Neural progenitor cell (in vitro differentiated cells): ENCODE data around the gene VRK3. TPM values are rescaled to one million over a fixed set of nuclear protein-coding genes. Genes with fewer than 3 reads are reported as not detected.
A peak's percentile ranks its signal among the peaks of the same experiment; 100 is the strongest.

Experiments
- DNase-seq: peaks from one replicate; pipeline ENCODE4 v3.0.0-alpha.2; 2016; ENCODE audit warnings: low spot score
- H2AFZ ChIP-seq: fragments of 200-600 bp; sonication (generic); replicated peaks from 2 replicates; pipeline ENCODE4 v1.6.1; 2016; ENCODE audit warnings: antibody characterized with exemption
- H3F3A ChIP-seq: fragments of 200-600 bp; sonication (generic); 2 replicates; pipeline ENCODE4 v1.6.1; 2016; ENCODE audit warnings: antibody characterized with exemption, low read depth
- H3K27ac ChIP-seq: fragments of 200-600 bp; sonication (generic); 2 replicates; pipeline ENCODE4 v1.5.1; 2016; ENCODE audit warnings: mild to moderate bottlenecking
- H3K27me3 ChIP-seq: fragments of 200-600 bp; sonication (generic); 2 replicates; pipeline ENCODE4 v1.6.1; 2016; ENCODE audit warnings: mild to moderate bottlenecking, moderate library complexity
- H3K36me3 ChIP-seq: fragments of 200-600 bp; sonication (generic); 2 replicates; pipeline ENCODE4 v1.5.1; 2016
- H3K4me1 ChIP-seq: fragments of 200-600 bp; sonication (generic); 2 replicates; pipeline ENCODE4 v1.6.1; 2016; ENCODE audit warnings: mixed run types
- H3K4me2 ChIP-seq: fragments of 200-600 bp; sonication (generic); 2 replicates; pipeline ENCODE4 v1.6.1; 2016
- H3K4me3 ChIP-seq: fragments of 200-600 bp; sonication (generic); 2 replicates; pipeline ENCODE4 v1.5.1; 2016
- H3K79me2 ChIP-seq: fragments of 200-600 bp; sonication (generic); 2 replicates; pipeline ENCODE4 v1.6.1; 2016; ENCODE audit warnings: low read depth
- H3K9ac ChIP-seq: fragments of 200-600 bp; sonication (generic); 2 replicates; pipeline ENCODE4 v1.6.1; 2016
- H3K9me3 ChIP-seq: fragments of 200-600 bp; sonication (generic); 2 replicates; pipeline ENCODE4 v1.5.1; 2016; ENCODE audit warnings: low read depth
- H4K20me1 ChIP-seq: fragments of 200-600 bp; sonication (generic); 2 replicates; pipeline ENCODE4 v1.6.1; 2016; ENCODE audit warnings: low read depth
- H3K27ac Mint-ChIP-seq: 3 replicates; pipeline ENCODE4 v1.8.0; 2021; ENCODE audit warnings: mixed read lengths
- H3K27me3 Mint-ChIP-seq: 2 replicates; pipeline ENCODE4 v1.8.0; 2022; ENCODE audit warnings: low read depth, mild to moderate bottlenecking, inconsistent platforms, moderate library complexity, mixed read lengths; ENCODE audit not compliant: insufficient read depth
- H3K36me3 Mint-ChIP-seq: 3 replicates; pipeline ENCODE4 v1.8.0; 2021; ENCODE audit warnings: mixed read lengths
- H3K4me1 Mint-ChIP-seq: 3 replicates; pipeline ENCODE4 v1.8.0; 2021; ENCODE audit warnings: mixed read lengths
- H3K4me3 Mint-ChIP-seq: 3 replicates; pipeline ENCODE4 v1.8.0; 2021; ENCODE audit warnings: mild to moderate bottlenecking, moderate library complexity, mixed read lengths
- H3K9me3 Mint-ChIP-seq: 3 replicates; pipeline ENCODE4 v1.8.0; 2020; ENCODE audit warnings: mixed read lengths
- CTCF ChIP-seq: fragments of 200-600 bp; sonication (generic); IDR thresholded peaks from 2 replicates; pipeline ENCODE4 v1.5.1; 2017; ENCODE audit warnings: antibody characterized with exemption, mild to moderate bottlenecking
- EZH2 ChIP-seq: fragments of 200-600 bp; sonication (generic); IDR thresholded peaks from 2 replicates; pipeline ENCODE4 v1.6.1; 2017; ENCODE audit warnings: antibody characterized with exemption, mild to moderate bottlenecking, moderate library complexity
- EZH2phosphoT487 ChIP-seq: fragments of 200-600 bp; sonication (generic); IDR thresholded peaks from 2 replicates; pipeline ENCODE4 v1.6.1; 2017; ENCODE audit warnings: antibody characterized with exemption
- total RNA-seq: library from RNA; depleted of rRNA; stranded (reverse); fragments of >200 nt; gene quantifications from 2 replicates; pipeline ENCODE4 v1.2.3, GENCODE V29; 2015; ENCODE audit warnings: low replicate concordance

The VRK3 gene
- total RNA-seq, 1 donor from 2014 or later, result 21.6 TPM

GRCh38 chr19:49929121-49929610 is 96.0 kb downstream of the VRK3 start, which contains the start of the genes ATF5 and NUP62:
ATF5 (plus strand) TSS chr19:49929205; CDS start chr19:49930851, 1,646 bp downstream.
NUP62 (minus strand) TSS chr19:49929504; CDS start chr19:49909807, 19,697 bp downstream.
- Mint-ChIP-seq H3K36me3 (peaks cover 18% of the 10 kb centered on the region), H3K27me3 (peaks cover 15% of the 10 kb centered on the region), H3K4me1 (peaks cover 28% of the 10 kb centered on the region), H3K4me3 (peak within 1 kb of the TSS; percentile 95), H3K9me3 (no peaks in the 10 kb centered on the region), H3K27ac (peak within 1 kb of the TSS; percentile 100)
- peak within 1 kb of the TSS; percentile 76 for H3K4me3 ChIP-seq
- peak within 1 kb of the TSS; percentile 87 for H3K27ac ChIP-seq
- peak within 1 kb of the TSS; percentile 94 for H3K4me2 ChIP-seq
- DNase-seq, result peak; percentile 93
- peaks cover 51% of the 10 kb centered on the region for H3K79me2 ChIP-seq
- peak within 1 kb of the TSS; percentile 79 for H2AFZ ChIP-seq
- H3K4me1 ChIP-seq, result peaks cover 9% of the 10 kb centered on the region
- H3K27me3 ChIP-seq, result no peaks in the 10 kb centered on the region
- H3F3A ChIP-seq, result peaks cover 27% of the 10 kb centered on the region
- no peaks in the 10 kb centered on the region for H3K36me3 ChIP-seq
- H3K9ac ChIP-seq, result peak within 1 kb of the TSS; percentile 75
- H3K9me3 ChIP-seq, result no peaks in the 10 kb centered on the region
- H4K20me1 ChIP-seq, result peaks cover 34% of the 10 kb centered on the region
- TF ChIP-seq CTCF (no peak), EZH2phosphoT487 (no peak), EZH2 (no peak)

DNA sequence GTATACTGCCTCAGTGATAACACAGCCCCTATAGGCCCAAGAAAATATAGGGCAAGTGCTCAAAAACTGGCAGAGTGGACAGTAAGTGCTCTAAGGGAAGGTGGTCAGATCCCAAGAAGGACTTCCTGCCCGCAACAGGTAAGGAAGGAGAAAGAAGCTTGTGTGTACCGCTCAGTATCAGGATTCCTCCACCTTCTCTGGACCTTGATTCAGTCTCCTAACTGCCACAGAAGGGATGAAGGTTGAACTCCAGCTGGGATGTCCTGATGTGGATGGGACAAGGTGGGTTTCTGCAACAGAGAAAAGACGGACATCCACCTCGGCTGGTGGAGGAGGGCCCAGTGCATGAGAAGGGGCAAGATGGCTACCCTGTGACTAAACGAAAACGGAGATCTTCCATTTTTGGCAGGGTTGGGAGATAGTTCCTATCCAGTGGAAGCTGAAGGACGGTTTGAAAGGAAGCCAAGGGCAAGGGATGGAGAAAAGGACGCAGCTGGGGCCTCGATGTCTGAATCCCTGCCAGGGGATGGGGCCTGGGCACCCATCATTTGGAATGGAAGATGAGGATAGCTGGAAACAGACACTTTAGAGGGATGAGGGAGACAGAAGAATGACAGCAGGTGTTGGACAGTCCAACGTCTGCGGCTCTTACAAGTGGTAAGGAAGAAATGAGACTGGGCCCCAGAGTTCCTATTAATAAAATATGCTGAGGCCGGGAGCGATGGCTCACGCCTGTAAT is 97.5 kb downstream of the VRK3 start:
- Histone ChIP-seq H3F3A (peaks cover 27% of the 10 kb centered on the region), H3K4me3 (peak overlapping the region; percentile 76), H3K27ac (no peak overlapping the region), H3K36me3 (no peaks in the 10 kb centered on the region), H3K27me3 (no peaks in the 10 kb centered on the region), H4K20me1 (peaks cover 49% of the 10 kb centered on the region), H3K79me2 (peaks cover 66% of the 10 kb centered on the region), H3K9me3 (no peaks in the 10 kb centered on the region), H2AFZ (no peak overlapping the region), H3K9ac (no peak overlapping the region), H3K4me1 (peaks cover 9% of the 10 kb centered on the region), H3K4me2 (peak overlapping the region; percentile 94)
- Mint-ChIP-seq H3K36me3 (peaks cover 14% of the 10 kb centered on the region), H3K4me1 (peaks cover 33% of the 10 kb centered on the region), H3K4me3 (peak overlapping the region; percentile 95), H3K27ac (peak overlapping the region; percentile 9), H3K27me3 (peaks cover 15% of the 10 kb centered on the region), H3K9me3 (no peaks in the 10 kb centered on the region)
- TF ChIP-seq EZH2 (no peak), CTCF (no peak), EZH2phosphoT487 (no peak)
- DNase-seq, result no peak

DNA sequence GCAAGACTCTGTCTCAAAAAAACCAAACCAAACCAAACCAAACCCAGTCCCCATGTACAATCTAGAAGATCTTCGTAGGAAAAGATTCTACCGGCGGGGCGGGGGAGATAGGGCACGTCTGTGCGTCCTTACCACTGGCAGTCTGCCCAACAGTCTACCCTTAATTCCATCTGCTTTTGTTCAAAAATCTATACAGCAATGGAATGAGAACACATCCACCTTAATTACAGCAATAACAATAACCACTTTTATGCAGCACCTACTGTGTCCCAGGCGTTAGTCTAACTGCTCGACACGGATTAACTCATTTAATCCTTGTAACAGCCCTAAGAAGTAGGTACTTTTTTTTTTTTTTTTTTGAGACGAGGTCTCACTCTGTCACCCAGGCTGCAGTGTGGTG is 98.7 kb downstream of the VRK3 start:
- H2AFZ ChIP-seq, result no peak overlapping the region
- H3K4me1 Mint-ChIP-seq, result peaks cover 41% of the 10 kb centered on the region
- H3K36me3 ChIP-seq, result no peaks in the 10 kb centered on the region
- peaks cover 9% of the 10 kb centered on the region for H3K4me1 ChIP-seq
- no peak overlapping the region for H3K9ac ChIP-seq
- H3K27ac Mint-ChIP-seq, result peak overlapping the region; percentile 37
- peak overlapping the region; percentile 55 for H3K4me3 Mint-ChIP-seq
- TF ChIP-seq CTCF, result no peak
- no peak for TF ChIP-seq EZH2phosphoT487
- no peak for TF ChIP-seq EZH2
- H3K4me3 ChIP-seq, result no peak overlapping the region
- H3K27me3 ChIP-seq, result no peaks in the 10 kb centered on the region
- H3K79me2 ChIP-seq, result peaks cover 78% of the 10 kb centered on the region
- H3F3A ChIP-seq, result peaks cover 27% of the 10 kb centered on the region
- no peaks in the 10 kb centered on the region for H3K9me3 ChIP-seq
- DNase-seq, result no peak
- no peak overlapping the region for H3K4me2 ChIP-seq
- peaks cover 18% of the 10 kb centered on the region for H3K27me3 Mint-ChIP-seq
- peaks cover 17% of the 10 kb centered on the region for H3K36me3 Mint-ChIP-seq
- H3K9me3 Mint-ChIP-seq, result no peaks in the 10 kb centered on the region
- peaks cover 61% of the 10 kb centered on the region for H4K20me1 ChIP-seq
- H3K27ac ChIP-seq, result no peak overlapping the region

Other genes starting within 250 kb of the VRK3 start
- gene FUZ, start 212.1 kb downstream of the VRK3 start, total RNA-seq, result 24.6 and 37.8 TPM in 2 replicates
- 44.9 and 54.1 TPM in 2 replicates for gene MED25, start 207.1 kb downstream of the VRK3 start, total RNA-seq
- gene PTOV1, start 174.2 kb downstream of the VRK3 start, total RNA-seq, result 63.5 and 218 TPM in 2 replicates
- 41.1 and 72.4 TPM in 2 replicates for gene PNKP, start 157.8 kb downstream of the VRK3 start, total RNA-seq
- gene AKT1S1, start 148.0 kb downstream of the VRK3 start, total RNA-seq, result 2.3 and 13.6 TPM in 2 replicates
- 10.4 and 15.9 TPM in 2 replicates for gene TBC1D17, start 147.7 kb downstream of the VRK3 start, total RNA-seq
- 0.56 TPM in 1 of 2 replicates, not detected in the other for gene IL4I1, start 128.5 kb downstream of the VRK3 start, total RNA-seq
- 1.6 and 10.6 TPM in 2 replicates for gene ATF5, start 96.2 kb downstream of the VRK3 start, total RNA-seq
- 48.2 and 83.8 TPM in 2 replicates for gene NUP62, start 95.9 kb downstream of the VRK3 start, total RNA-seq
- not detected in 2 replicates for gene SIGLEC11, start 64.2 kb downstream of the VRK3 start, total RNA-seq
- 9.7 and 14.7 TPM in 2 replicates for gene ZNF473, start 633 bp upstream of the VRK3 start, total RNA-seq
- not detected in 2 replicates for gene IZUMO2, start 137.9 kb upstream of the VRK3 start, total RNA-seq
- 1.6 and 6.7 TPM in 2 replicates for gene MYH14, start 178.2 kb upstream of the VRK3 start, total RNA-seq